HEK293 (cell line): ENCODE results near the gene MYO1D.

Experiments used
- CTCF ChIA-PET: fragments of 350-600 bp; formaldehyde crosslinking; extraction: SDS; loops from one replicate; lab custom pipeline; 2021; ENCODE audit warnings: antibody characterized with exemption; lab: Yijun Ruan, JAX
- POLR2A ChIA-PET: fragments of 300-600 bp; formaldehyde crosslinking; extraction: SDS; loops from one replicate; lab custom pipeline; 2020; ENCODE audit warnings: antibody characterized with exemption, inconsistent platforms; lab: Yijun Ruan, JAX
- H3K27ac ChIP-seq: fragments of 200-500 bp; sonication (Bioruptor generic); 2 replicates; pipeline ENCODE4 v1.5.1; 2014; ENCODE audit warnings: low read depth, low read length, control low read depth, inconsistent platforms; ENCODE audit errors: extremely low read depth
- H3K36me3 ChIP-seq, 2 experiments: fragments of 200-500 bp in 1 of 2; sonication (Bioruptor generic) in 1 of 2; 1 replicate in 1 of 2; 2 replicates in 1 of 2; pipeline ENCODE4 v1.5.1; 2014 to 2017; ENCODE audit warnings: inconsistent platforms in 2 of 2, low read length in 2 of 2; ENCODE audit not compliant: control insufficient read depth in 2 of 2, insufficient read depth in 1 of 2
- H3K4me1 ChIP-seq: fragments of 200-500 bp; sonication (Bioruptor generic); 2 replicates; pipeline ENCODE4 v1.5.1; 2014; ENCODE audit warnings: mild to moderate bottlenecking, low read length, inconsistent platforms; ENCODE audit not compliant: control insufficient read depth, insufficient read depth
- H3K4me3 ChIP-seq: 2 replicates; pipeline ENCODE4 v1.5.1; 2011; ENCODE audit warnings: low read depth, mild to moderate bottlenecking, control low read depth, low read length, moderate library complexity
- H3K9me3 ChIP-seq: fragments of 200-500 bp; sonication (Bioruptor generic); 2 replicates; pipeline ENCODE4 v1.5.1; 2014; ENCODE audit warnings: low read depth, low read length, inconsistent platforms; ENCODE audit not compliant: control insufficient read depth, insufficient read depth
- PRDM10 ChIP-seq: fragments of 450-650 bp; formaldehyde crosslinking; IDR thresholded peaks from 2 replicates; pipeline ENCODE4 v1.5.1; 2016; ENCODE audit warnings: missing biosample characterization, missing genetic modification characterization
- ZFP69B ChIP-seq: fragments of 450-650 bp; formaldehyde crosslinking; IDR thresholded peaks from 2 replicates; pipeline ENCODE4 v1.5.1; 2016; ENCODE audit warnings: missing biosample characterization, missing genetic modification characterization
- ZNF132 ChIP-seq: fragments of 450-650 bp; formaldehyde crosslinking; IDR thresholded peaks from 2 replicates; pipeline ENCODE4 v1.5.1; 2017; ENCODE audit warnings: missing biosample characterization, missing genetic modification characterization, borderline replicate concordance
- ZNF16 ChIP-seq: fragments of 450-650 bp; formaldehyde crosslinking; IDR thresholded peaks from 2 replicates; pipeline ENCODE4 v1.5.1; 2016; ENCODE audit warnings: low read depth, missing biosample characterization, missing genetic modification characterization
- ZNF18 ChIP-seq: fragments of 450-650 bp; formaldehyde crosslinking; IDR thresholded peaks from 2 replicates; pipeline ENCODE4 v1.5.1; 2016; ENCODE audit warnings: missing biosample characterization, missing genetic modification characterization
- ZNF280C ChIP-seq: fragments of 450-650 bp; formaldehyde crosslinking; IDR thresholded peaks from 2 replicates; pipeline ENCODE4 v1.5.1; 2016; ENCODE audit warnings: missing biosample characterization, missing genetic modification characterization
- ZNF292 ChIP-seq: fragments of 450-650 bp; formaldehyde crosslinking; IDR thresholded peaks from 2 replicates; pipeline ENCODE4 v1.5.1; 2016; ENCODE audit warnings: low read depth, missing biosample characterization, missing genetic modification characterization, borderline replicate concordance
- ZNF350 ChIP-seq: fragments of 450-650 bp; formaldehyde crosslinking; IDR thresholded peaks from 2 replicates; pipeline ENCODE4 v1.5.0; 2017; ENCODE audit warnings: missing biosample characterization, mild to moderate bottlenecking, missing genetic modification characterization
- ZNF37A ChIP-seq: fragments of 450-650 bp; IDR thresholded peaks from 2 replicates; pipeline ENCODE4 v1.5.1; 2018; ENCODE audit warnings: missing biosample characterization, missing genetic modification characterization
- ZNF391 ChIP-seq: fragments of 450-650 bp; formaldehyde crosslinking; IDR thresholded peaks from 2 replicates; pipeline ENCODE4 v1.5.1; 2016; ENCODE audit warnings: low read depth, missing biosample characterization, missing genetic modification characterization, borderline replicate concordance
- ZNF530 ChIP-seq: fragments of 450-650 bp; formaldehyde crosslinking; IDR thresholded peaks from 2 replicates; pipeline ENCODE4 v1.5.1; 2016; ENCODE audit warnings: low read depth, missing biosample characterization, missing genetic modification characterization
- ZNF548 ChIP-seq: fragments of 450-650 bp; formaldehyde crosslinking; IDR thresholded peaks from 2 replicates; pipeline ENCODE4 v1.5.1; 2016; ENCODE audit warnings: missing biosample characterization, missing genetic modification characterization
- ZNF670 ChIP-seq: fragments of 450-650 bp; formaldehyde crosslinking; IDR thresholded peaks from 2 replicates; pipeline ENCODE4 v1.5.1; 2016; ENCODE audit warnings: missing biosample characterization, missing genetic modification characterization, low read depth
- ZNF76 ChIP-seq: fragments of 450-650 bp; formaldehyde crosslinking; IDR thresholded peaks from 2 replicates; pipeline ENCODE4; 2016; ENCODE audit warnings: low read depth, missing biosample characterization, missing genetic modification characterization, borderline replicate concordance

The MYO1D gene

GRCh38 chr17:32488604-32489180 lies 388.2 kb downstream of the MYO1D start:
- peaks cover 30% of the 10 kb centered on the region for H3K4me1 ChIP-seq
- H3K4me3 ChIP-seq, result no peak overlapping the region
- H3K36me3 ChIP-seq, result peaks cover 3 to 31% of the 10 kb centered on the region in 2 experiments; a peak in 2 of 3 replicates
- TF ChIP-seq ZNF548 (no peak), PRDM10 (tag by site-specific recombination) (0 out of 2 replicates have a peak, but pooled peaks have one; percentile 19), ZNF530 (tag by site-specific recombination) (no peak), ZFP69B (tag by site-specific recombination) (no peak)
- CTCF ChIA-PET, result interaction anchor here (0.7 to 1.3 kb wide), 6 partner anchors 8 to 561 kb away, joined by 3 to 4 read pairs (median 3); no protein-coding TSS in a partner anchor
- H3K9me3 ChIP-seq, result no peaks in the 10 kb centered on the region
- POLR2A ChIA-PET, result no interaction called here
- no peak overlapping the region for H3K27ac ChIP-seq

- Histone ChIP-seq H3K4me3 (peak overlapping the region; percentile 40), H3K4me1 (peaks cover 31% of the 10 kb centered on the region)
- POLR2A ChIA-PET, result interaction anchor here (1.2 kb wide), 1 partner anchor 31 kb away, joined by 3 read pairs; no protein-coding TSS in a partner anchor
Measured at GRCh38 chr17:32488177-32488542, 388.8 kb downstream of the MYO1D start.

More at GRCh38 chr17:32488177-32488542, 388.8 kb downstream of the MYO1D start:
- no peak for TF ChIP-seq ZNF280C (tag by site-specific recombination)
- no peak for TF ChIP-seq ZNF18 (tag by site-specific recombination)
- TF ChIP-seq ZNF132 (tag by site-specific recombination), result no peak
- no peak for TF ChIP-seq ZNF670
- TF ChIP-seq ZNF350, result no peak
- no peak for TF ChIP-seq ZNF16 (tag by site-specific recombination)
- TF ChIP-seq ZNF391 (tag by site-specific recombination), result no peak
- no peak for TF ChIP-seq ZNF548
- TF ChIP-seq ZNF76, result no peak
- TF ChIP-seq ZNF292 (tag by site-specific recombination), result no peak
- no peak for TF ChIP-seq ZNF37A (tag by site-specific recombination)
- CTCF ChIA-PET, result interaction anchor here (0.7 to 1.3 kb wide), 6 partner anchors 8 to 561 kb away, joined by 3 to 4 read pairs (median 4); no protein-coding TSS in a partner anchor
- Histone ChIP-seq H3K36me3 (peaks cover 3 to 31% of the 10 kb centered on the region in 2 experiments; a peak in 2 of 3 replicates), H3K27ac (no peak overlapping the region), H3K9me3 (no peaks in the 10 kb centered on the region)
